ENCODE measurements around the gene FMN2.

GRCh38 chr1:240478536-240478935, 386.9 kb downstream of the FMN2 start:
- no peak for TF ChIP-seq TAF1 (IDR thresholded peaks at IDR 0.05; ENCODE audit: low read depth, low read length)
- no peak for TF ChIP-seq POLR2A (IDR thresholded peaks at IDR 0.05; ENCODE audit: low read depth, low read length)

All from GM12891 (cell line).